GM10248 (cell line): ENCODE results near the gene C10orf143.

Experiments used
- CTCF ChIA-PET: fragments of 300-600 bp; sonication (Branson Sonifier 250); formaldehyde crosslinking; extraction: SDS; loops from one replicate; lab custom pipeline; 2021; ENCODE audit warnings: antibody characterized with exemption; lab: Yijun Ruan, JAX
- POLR2A ChIA-PET: fragments of 350-650 bp; sonication (Branson Sonifier 250); formaldehyde crosslinking; extraction: SDS; loops from one replicate; lab custom pipeline; 2020; ENCODE audit warnings: antibody characterized with exemption; lab: Yijun Ruan, JAX
- DNase-seq: peaks from one replicate; pipeline ENCODE4 v3.0.0; 2012; ENCODE audit errors: extremely low spot score
- TF ChIP-seq, protein P1 (sequence below): IDR thresholded peaks from 2 replicates; pipeline ENCODE4 v1.5.1; 2012; ENCODE audit warnings: mild to moderate bottlenecking, low read depth; ENCODE audit errors: extremely low read depth, missing control alignments, control extremely low read depth

The C10orf143 gene

DNA sequence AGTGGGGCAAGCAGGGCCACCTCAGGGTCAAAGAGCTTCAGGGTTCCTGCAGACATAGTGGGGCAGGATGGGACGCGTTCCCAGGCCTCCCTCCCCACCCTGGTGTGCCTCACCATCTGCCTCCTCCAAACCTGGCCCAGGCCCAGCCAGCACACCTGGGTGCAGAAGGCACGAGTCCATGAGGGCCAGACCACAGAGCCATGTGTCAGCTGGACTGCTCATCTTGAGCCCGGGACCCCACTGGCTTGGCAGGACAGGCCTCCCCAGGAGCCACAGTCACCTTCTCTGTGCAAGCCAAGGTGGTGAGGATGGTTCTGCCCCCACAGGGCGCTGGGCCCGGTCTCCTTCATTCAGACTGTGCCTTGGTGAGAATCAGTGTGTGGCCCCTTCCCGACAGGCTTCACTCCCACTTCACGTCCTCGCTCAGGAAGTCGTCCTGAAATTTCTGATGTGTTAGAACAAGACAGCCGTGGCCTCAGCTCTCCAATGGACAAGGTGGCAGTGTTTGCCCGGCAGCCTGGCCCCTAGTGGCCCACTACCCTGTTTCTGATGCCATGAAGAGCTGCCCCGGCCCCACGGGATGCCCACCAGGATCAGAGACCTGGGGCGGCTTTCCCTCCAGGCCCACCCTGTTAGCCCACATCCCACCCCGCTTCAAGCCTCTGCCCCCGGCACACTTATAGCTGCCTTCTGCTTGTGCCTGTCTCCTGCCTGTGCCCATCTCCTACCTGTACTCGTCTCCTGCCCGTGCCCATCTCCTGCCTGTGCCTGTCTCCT, 87.0 kb downstream of the C10orf143 start:
- POLR2A ChIA-PET: no interaction called here
- TF ChIP-seq, protein P1, sequence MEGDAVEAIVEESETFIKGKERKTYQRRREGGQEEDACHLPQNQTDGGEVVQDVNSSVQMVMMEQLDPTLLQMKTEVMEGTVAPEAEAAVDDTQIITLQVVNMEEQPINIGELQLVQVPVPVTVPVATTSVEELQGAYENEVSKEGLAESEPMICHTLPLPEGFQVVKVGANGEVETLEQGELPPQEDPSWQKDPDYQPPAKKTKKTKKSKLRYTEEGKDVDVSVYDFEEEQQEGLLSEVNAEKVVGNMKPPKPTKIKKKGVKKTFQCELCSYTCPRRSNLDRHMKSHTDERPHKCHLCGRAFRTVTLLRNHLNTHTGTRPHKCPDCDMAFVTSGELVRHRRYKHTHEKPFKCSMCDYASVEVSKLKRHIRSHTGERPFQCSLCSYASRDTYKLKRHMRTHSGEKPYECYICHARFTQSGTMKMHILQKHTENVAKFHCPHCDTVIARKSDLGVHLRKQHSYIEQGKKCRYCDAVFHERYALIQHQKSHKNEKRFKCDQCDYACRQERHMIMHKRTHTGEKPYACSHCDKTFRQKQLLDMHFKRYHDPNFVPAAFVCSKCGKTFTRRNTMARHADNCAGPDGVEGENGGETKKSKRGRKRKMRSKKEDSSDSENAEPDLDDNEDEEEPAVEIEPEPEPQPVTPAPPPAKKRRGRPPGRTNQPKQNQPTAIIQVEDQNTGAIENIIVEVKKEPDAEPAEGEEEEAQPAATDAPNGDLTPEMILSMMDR: no peak
- DNase-seq: no peak
- CTCF ChIA-PET: no interaction called here

DNA sequence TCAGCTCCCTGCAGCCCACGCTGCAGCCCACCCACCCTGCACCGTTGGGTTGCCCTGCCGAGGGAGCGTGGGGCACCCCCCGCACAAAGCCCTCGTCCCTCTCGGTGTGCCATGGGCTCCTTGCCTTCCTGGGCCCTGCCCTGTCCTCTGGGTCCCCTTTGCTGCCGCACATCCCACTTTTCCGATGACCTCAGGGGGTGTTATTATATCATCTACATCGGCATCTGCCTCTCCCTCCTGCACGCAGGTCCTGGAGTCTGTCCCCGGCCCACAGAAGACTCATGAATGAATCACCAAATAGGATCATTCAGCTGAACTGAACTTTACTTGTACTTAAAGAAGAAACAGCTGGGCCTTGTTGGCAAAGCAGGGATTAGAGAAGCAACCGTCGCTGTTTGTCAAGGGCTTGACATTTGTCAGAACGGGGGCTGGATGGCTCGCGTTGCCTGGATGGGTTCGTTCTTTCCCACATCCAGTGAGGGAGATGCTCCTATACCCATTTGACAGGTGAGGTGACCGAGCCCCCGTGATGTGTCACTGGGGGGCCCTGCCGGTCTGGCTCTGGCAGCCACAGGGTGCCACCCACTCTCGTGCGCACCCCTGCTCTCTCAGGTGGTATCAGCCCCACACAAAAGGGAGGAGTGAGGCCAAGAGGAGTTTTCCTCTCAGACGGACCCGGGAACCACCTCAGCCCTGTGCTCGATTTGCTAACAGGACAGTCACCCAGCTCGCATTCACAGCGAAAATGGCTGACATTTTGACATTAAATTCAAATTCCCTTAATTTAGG, 87.9 kb downstream of the C10orf143 start:
- ChIA-PET CTCF (no interaction called here), POLR2A (no interaction called here)
- no peak for DNase-seq
- TF ChIP-seq, protein P1: no peak

DNA sequence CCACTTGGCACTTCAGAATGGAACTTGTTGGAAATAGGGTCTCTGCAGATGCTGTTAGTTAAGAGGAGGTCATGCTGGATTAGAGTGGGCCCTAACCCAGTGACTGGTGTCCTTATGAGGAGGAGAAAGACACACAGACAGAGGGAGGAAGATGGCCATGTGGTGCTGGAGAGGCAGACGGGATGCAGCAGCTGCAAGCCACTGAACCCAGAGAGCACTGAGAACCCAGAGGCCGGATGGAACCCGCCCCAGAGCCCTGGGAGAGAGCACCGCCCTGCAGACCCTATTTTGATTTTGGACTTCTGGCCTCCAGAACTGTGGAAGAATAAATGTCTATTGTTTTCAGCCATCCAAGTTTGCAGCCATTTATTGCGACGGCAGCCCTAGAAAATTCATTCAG, 88.5 kb downstream of the C10orf143 start:
- POLR2A ChIA-PET: no interaction called here
- DNase-seq: no peak
- TF ChIP-seq, protein P1: no peak
- CTCF ChIA-PET: no interaction called here

DNA sequence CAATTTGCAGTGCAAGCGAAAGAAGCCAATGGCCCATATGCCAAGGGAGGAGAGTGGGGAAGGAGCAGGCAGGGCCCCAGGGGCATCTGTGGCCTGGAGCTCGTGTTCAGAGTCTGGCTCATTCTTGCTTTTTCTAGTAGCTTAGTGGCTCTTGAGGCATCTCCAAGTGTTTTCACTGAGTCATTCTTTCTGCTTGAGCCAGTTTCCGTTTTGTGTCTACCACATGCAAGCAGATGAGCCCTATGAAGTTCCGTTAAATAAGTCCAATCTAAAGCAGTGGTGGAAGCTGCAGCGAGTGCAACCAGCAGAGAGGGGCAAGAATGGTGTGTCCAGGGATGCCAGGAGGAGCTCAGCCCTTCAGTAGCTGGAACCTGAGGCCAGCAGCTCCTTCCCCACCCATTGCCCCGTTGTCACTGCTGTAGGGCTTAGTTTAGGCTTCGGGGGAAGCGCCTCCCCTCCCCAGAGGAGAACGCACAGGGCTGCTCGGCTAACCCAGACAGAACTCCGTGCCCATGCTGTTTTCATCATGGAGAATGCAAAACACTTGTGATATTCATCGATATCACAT, 89.2 kb downstream of the C10orf143 start:
- POLR2A ChIA-PET: no interaction called here
- TF ChIP-seq, protein P1: no peak
- CTCF ChIA-PET: no interaction called here
- DNase-seq: no peak

DNA sequence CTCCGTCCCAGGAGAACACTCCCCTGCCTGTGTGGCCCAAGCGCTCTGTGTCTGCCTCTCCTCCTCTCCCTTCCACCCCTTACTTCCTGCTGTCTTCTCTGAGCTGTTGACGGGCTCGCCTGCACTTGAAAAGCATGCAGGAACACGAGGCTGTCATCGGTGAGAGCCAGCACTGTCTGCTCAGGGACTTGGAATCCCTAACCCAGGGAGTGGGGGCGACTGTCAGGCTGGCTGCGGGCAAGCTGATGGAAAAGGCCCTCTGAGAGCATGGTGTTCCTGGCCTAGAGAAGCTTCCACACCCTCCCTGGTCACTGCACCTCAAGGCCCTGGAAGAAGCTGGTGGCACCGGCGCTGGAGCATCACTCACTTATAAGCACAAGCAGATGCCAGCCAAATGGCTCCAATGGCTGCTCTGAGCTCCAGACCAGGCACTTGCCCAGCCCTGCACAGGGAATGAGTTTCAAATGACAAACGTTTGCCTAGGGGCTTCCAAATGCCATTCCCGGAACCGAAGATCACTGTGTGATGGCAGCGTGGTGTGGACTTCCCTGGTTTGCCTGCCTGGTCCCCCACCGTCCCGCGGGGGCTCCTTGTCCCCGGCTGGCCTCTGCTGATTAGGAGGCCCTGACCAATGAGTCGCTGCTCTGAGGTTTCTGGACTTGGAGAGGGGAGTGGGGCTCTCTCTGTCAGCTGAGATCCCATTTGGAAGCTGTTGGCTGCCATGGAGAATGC, 89.8 kb downstream of the C10orf143 start:
- TF ChIP-seq, protein P1: no peak
- POLR2A ChIA-PET: no interaction called here
- CTCF ChIA-PET: no interaction called here

DNA sequence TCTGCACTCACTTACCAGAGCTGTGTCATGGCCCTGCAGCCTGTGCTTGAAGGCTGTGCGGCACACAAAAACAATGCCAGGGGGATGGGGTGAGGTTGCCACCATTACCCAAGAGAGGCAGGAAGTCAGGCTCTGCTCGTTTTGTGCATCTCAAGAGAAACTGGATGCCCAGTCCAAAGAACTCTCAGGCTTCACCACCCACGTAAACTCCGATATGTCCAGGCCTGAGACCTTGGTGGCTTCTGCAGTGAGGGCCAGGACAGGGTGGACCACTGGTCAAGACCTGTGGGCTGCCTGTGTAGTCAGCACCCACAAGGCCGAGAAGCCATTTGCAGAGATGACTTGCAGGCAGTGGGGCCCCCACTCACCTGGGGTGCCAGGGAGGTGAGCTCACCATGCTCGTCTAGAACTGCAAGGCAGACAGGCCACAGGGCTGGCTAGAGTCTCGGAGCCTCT, 91.9 kb downstream of the C10orf143 start:
- CTCF ChIA-PET: no interaction called here
- POLR2A ChIA-PET: no interaction called here
- TF ChIP-seq, protein P1: no peak
- DNase-seq: no peak

More for the DNA sequence above, 89.8 kb downstream of the C10orf143 start:
- no peak for DNase-seq
